Skin of body (tissue), 2 donors: Measurements from ENCODE around the gene JSRP1. TPM values are rescaled to one million over a fixed set of nuclear protein-coding genes. Genes with fewer than 3 reads are reported as not detected.

Experiments
- DNase-seq: peaks from one replicate; lab custom pipeline; 2025; lab: John Stamatoyannopoulos, UW
- total RNA-seq: library from RNA; depleted of rRNA; stranded (reverse); fragments of >200 nt; gene quantifications from one replicate; pipeline ENCODE4 v1.2.3, GENCODE V29; 2014

Gene JSRP1
- total RNA-seq, 1 donor from 2014 or later: 4.5 TPM

GRCh38 chr19:2246801-2247361 lies 9.3 kb downstream of the JSRP1 start:
- no peak for DNase-seq

GRCh38 chr19:2246014-2246620 lies 10.1 kb downstream of the JSRP1 start:
- no peak for DNase-seq

GRCh38 chr19:2245273-2245672 lies 10.9 kb downstream of the JSRP1 start:
- no peak for DNase-seq

- no peak for DNase-seq
Observed at GRCh38 chr19:2244486-2244885, 11.7 kb downstream of the JSRP1 start.

GRCh38 chr19:2244125-2244411 lies 12.1 kb downstream of the JSRP1 start:
- no peak for DNase-seq

- DNase-seq: no peak
Observed at GRCh38 chr19:2243274-2244124, 12.7 kb downstream of the JSRP1 start.

- no peak for DNase-seq
Observed at GRCh38 chr19:2242816-2243215, 13.4 kb downstream of the JSRP1 start.

- DNase-seq: no peak
Observed at GRCh38 chr19:2242092-2242537, 14.1 kb downstream of the JSRP1 start.

- DNase-seq: no peak
Observed at GRCh38 chr19:2240881-2241760, 15.1 kb downstream of the JSRP1 start.

GRCh38 chr19:2239771-2240770 lies 16.1 kb downstream of the JSRP1 start:
- DNase-seq: no peak

- no peak for DNase-seq
Observed at GRCh38 chr19:2239173-2239572, 17.0 kb downstream of the JSRP1 start.

GRCh38 chr19:2237869-2238153 lies 18.4 kb downstream of the JSRP1 start:
- no peak for DNase-seq

- DNase-seq: peak; percentile 60
Observed at GRCh38 chr19:2237051-2237868, 19.0 kb downstream of the JSRP1 start.

- peak; percentile 98 for DNase-seq
Observed at GRCh38 chr19:2236314-2237050, 19.7 kb downstream of the JSRP1 start, which contains the start of the genes PLEKHJ1 and SF3A2. PLEKHJ1 (minus strand) TSS chr19:2236329; CDS start chr19:2236248, 81 bp downstream. SF3A2 (plus strand) TSS chr19:2236824; CDS start chr19:2243419, 6,595 bp downstream.

GRCh38 chr19:2236064-2236313 lies 20.2 kb downstream of the JSRP1 start:
- no peak for DNase-seq

GRCh38 chr19:2235381-2236063 lies 20.7 kb downstream of the JSRP1 start:
- DNase-seq: no peak

GRCh38 chr19:2234996-2235380 lies 21.2 kb downstream of the JSRP1 start:
- no peak for DNase-seq

GRCh38 chr19:2233601-2234280 lies 22.5 kb downstream of the JSRP1 start:
- DNase-seq: no peak
